Brain microvascular endothelial cell (primary cell): ENCODE data around the gene POLA1.

Experiments
- DNase-seq: peaks from one replicate; pipeline ENCODE4 v3.0.0-alpha.2; 2020
- H3K27ac ChIP-seq: fragments of 250-450 bp; sonication (Bioruptor Pico); 2 replicates; pipeline ENCODE4 v1.5.1; 2020; ENCODE audit warnings: mild to moderate bottlenecking, moderate library complexity
- H3K27me3 ChIP-seq: fragments of 250-450 bp; sonication (Bioruptor Pico); replicated peaks from 2 replicates; pipeline ENCODE4 v1.5.1; 2020; ENCODE audit warnings: mild to moderate bottlenecking
- H3K36me3 ChIP-seq: fragments of 250-450 bp; sonication (Bioruptor Pico); replicated peaks from 2 replicates; pipeline ENCODE4 v1.5.1; 2020; ENCODE audit warnings: mild to moderate bottlenecking
- H3K4me3 ChIP-seq: 2 replicates; pipeline ENCODE4 v1.5.1; 2011; ENCODE audit warnings: low read depth, mild to moderate bottlenecking, control low read depth, low read length, moderate library complexity
- in situ Hi-C: cut with HindIII; loops from 2 replicates; pipeline ENCODE4 v1.10.0; 2017; ENCODE audit warnings: low sequenced_read_pairs, low pct_ligation_motif_present
- TF ChIP-seq, protein P1 (sequence below): IDR thresholded peaks from 2 replicates; pipeline ENCODE4 v1.5.1; 2011; ENCODE audit warnings: low read depth, mild to moderate bottlenecking, moderate library complexity, low read length, control low read depth, inconsistent platforms; ENCODE audit errors: missing control alignments

The POLA1 gene

DNA sequence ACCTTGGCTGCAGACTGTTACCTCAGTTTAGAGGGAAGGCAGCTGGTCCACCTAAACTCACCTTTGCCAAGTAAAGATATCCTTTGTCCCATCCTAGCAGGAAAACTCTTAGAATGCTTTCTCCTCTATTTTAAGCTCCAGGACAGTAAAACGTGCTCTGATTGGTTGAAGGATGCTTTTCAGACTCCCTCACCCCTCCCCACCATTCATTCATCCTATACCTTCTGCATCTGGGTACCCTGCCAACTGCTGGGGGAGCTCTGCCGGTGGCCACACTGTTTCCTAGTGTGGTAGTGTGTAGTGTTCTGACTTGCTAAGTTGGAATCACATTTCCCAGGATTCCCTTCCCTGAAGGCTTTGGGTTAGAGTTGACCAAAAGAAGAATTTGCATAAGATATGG lies 20.3 kb upstream of the POLA1 start:
- no peak for DNase-seq
- TF ChIP-seq, protein P1, sequence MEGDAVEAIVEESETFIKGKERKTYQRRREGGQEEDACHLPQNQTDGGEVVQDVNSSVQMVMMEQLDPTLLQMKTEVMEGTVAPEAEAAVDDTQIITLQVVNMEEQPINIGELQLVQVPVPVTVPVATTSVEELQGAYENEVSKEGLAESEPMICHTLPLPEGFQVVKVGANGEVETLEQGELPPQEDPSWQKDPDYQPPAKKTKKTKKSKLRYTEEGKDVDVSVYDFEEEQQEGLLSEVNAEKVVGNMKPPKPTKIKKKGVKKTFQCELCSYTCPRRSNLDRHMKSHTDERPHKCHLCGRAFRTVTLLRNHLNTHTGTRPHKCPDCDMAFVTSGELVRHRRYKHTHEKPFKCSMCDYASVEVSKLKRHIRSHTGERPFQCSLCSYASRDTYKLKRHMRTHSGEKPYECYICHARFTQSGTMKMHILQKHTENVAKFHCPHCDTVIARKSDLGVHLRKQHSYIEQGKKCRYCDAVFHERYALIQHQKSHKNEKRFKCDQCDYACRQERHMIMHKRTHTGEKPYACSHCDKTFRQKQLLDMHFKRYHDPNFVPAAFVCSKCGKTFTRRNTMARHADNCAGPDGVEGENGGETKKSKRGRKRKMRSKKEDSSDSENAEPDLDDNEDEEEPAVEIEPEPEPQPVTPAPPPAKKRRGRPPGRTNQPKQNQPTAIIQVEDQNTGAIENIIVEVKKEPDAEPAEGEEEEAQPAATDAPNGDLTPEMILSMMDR, result no peak
- Histone ChIP-seq H3K36me3 (no peaks in the 10 kb centered on the region), H3K27me3 (no peaks in the 10 kb centered on the region), H3K4me3 (no peak overlapping the region), H3K27ac (no peak overlapping the region)
- in situ Hi-C loops, result no loop called here

DNA sequence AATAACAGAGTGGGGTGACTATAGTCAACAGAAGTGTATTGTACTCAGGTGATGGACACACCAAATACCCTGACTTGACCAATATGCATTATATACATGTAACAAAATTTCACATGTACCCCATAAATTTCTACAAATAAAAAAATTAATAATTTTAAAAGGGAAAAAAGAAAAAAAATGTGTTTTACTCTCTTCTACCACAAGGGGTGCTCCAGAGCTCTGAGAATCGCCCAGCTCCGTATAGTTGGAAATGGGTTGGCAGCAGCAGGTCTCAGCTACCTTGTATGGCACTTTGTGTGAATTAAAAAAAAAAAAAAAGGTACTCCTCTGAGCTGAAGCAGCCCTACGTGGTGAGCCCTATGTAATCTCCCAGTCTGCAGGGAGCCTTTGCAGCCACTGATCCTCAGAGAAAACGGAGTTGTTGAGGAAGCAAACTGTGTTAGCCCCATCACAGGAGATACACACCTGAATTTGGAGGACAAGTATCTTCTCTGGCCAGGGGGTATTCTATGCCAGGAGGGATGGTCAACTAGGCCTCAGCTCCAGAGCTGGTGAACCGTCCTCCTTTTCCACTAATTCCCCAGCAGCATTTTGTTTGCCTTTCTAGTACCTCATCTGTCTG lies 17.2 kb upstream of the POLA1 start:
- TF ChIP-seq, protein P1, result peak; percentile 71
- Histone ChIP-seq H3K27me3 (no peaks in the 10 kb centered on the region), H3K27ac (no peak overlapping the region), H3K36me3 (no peaks in the 10 kb centered on the region), H3K4me3 (no peak overlapping the region)
- in situ Hi-C loops, result no loop called here
- no peak for DNase-seq

DNA sequence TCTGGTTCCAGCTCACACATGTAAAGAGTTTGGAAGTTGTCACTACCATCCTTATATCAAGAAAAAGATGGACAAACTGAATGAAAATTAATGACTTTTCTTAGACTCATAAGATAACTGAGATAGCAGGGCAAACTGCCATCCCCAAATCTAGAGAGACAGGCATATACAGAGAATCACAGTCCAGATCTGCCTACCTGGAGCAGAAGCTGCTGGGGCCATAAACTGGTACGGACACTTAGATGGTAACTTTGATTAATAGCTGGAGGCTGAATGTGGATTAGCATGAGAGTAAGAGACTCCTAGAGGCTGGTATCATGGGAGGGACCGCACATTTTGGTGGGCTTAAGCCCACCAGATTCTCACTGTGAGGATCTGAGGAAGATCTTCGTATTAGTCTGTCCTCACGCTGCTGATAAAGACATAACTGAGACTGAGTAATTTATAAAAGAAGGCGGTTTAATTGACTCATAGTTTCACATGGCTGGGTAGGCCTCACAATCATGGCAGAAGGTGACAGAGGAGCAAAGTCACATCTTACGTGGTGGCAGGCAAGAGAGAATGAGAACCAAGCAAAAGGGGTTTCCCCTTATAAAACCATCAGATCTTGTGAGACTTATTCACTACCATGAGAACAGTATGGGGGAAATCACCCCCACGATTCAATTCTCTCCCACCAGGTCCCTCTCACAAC lies 10.8 kb upstream of the POLA1 start:
- Histone ChIP-seq H3K4me3 (no peak overlapping the region), H3K27ac (no peak overlapping the region), H3K36me3 (no peaks in the 10 kb centered on the region), H3K27me3 (no peaks in the 10 kb centered on the region)
- in situ Hi-C loops, result no loop called here
- DNase-seq, result no peak
- TF ChIP-seq, protein P1, result no peak

DNA sequence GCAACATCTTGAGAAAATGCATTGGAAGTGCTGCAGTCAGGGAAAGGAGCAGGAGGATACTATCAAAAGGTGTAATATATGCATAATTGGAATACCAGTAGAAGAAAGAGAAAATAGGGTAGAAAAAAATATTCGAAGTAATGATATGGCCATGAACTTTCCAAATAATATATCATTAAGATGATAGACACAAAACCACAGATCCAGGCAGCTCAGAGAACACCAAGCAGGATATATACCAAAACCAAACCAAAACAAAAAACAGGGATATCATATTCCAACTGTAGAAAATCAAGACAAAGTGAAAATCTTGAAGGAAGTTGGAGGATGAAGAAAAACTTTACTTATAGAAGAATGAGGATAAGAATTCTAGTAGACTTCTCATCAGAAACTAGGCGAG lies 9.7 kb upstream of the POLA1 start:
- Histone ChIP-seq H3K27ac (no peak overlapping the region), H3K27me3 (no peaks in the 10 kb centered on the region), H3K4me3 (no peak overlapping the region), H3K36me3 (no peaks in the 10 kb centered on the region)
- TF ChIP-seq, protein P1, result no peak
- in situ Hi-C loops, result no loop called here
- DNase-seq, result no peak

DNA sequence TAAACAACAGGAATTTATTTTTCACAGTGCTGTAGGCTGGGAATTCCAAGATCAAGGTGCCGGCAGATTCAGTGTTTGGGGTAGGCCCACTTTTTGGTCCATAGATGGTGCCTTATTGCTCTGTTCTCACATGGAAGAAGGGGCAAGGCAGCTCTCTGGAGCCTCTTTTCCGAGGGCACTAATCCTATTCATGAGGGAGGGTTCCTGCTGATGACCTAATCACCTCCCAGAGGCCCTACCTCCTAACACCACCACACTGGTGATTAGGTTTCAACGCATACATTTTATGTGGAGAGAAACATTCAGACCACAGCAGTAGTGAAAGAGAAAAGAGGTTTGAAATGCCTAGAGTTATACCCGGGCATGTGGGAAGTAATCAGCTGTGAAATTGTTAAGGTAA lies 1.4 kb upstream of the POLA1 start:
- H3K27ac ChIP-seq, result no peak overlapping the region
- H3K27me3 ChIP-seq, result no peaks in the 10 kb centered on the region
- no peak for DNase-seq
- TF ChIP-seq, protein P1, result no peak
- H3K4me3 ChIP-seq, result no peak overlapping the region
- no peaks in the 10 kb centered on the region for H3K36me3 ChIP-seq
- in situ Hi-C loops, result no loop called here

DNA sequence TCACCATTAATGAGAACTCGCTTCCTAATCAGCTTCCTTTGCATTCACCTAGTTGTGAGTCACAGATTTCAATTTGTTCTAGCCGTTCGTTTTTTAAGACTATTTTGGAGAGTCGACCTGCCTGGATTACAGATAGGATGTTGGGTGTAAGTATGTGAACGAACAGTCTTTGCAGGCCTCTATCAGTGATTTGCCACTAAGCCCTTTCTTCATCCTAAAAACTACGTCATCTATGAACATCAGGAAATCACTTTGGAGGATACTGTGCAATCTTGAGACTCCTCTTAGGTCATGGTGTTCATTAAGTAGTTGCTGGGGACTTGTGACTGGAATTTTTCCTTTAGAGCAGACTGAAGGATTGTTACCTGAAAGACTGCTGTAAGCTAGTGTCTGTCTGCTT lies 1.1 kb downstream of the POLA1 start:
- H3K4me3 ChIP-seq, result no peak overlapping the region
- DNase-seq, result no peak
- TF ChIP-seq, protein P1, result no peak

More for the DNA sequence above, 1.1 kb downstream of the POLA1 start:
- no peaks in the 10 kb centered on the region for H3K36me3 ChIP-seq
- no peak overlapping the region for H3K27ac ChIP-seq
- in situ Hi-C loops, result no loop called here
- H3K27me3 ChIP-seq, result no peaks in the 10 kb centered on the region
